IPS DF 6.9 (cell line): Measurements from ENCODE around the gene C13orf42.

Experiments used
- DNase-seq: peaks from one replicate; pipeline ENCODE4 v3.0.0-alpha.2; 2013; ENCODE audit warnings: low read depth, low spot score
- H3K27ac ChIP-seq: one replicate; pipeline ENCODE4 v1.5.1; 2013; ENCODE audit warnings: low read length, control low read depth
- H3K27me3 ChIP-seq: 2 replicates; pipeline ENCODE4 v1.6.1; 2013; ENCODE audit warnings: mild to moderate bottlenecking, low read length; ENCODE audit not compliant: control insufficient read depth, insufficient read depth
- H3K36me3 ChIP-seq: 2 replicates; pipeline ENCODE4 v1.6.1; 2013; ENCODE audit warnings: low read length; ENCODE audit not compliant: control insufficient read depth, insufficient read depth
- H3K4me1 ChIP-seq: 2 replicates; pipeline ENCODE4 v1.6.1; 2013; ENCODE audit warnings: low read length; ENCODE audit not compliant: control insufficient read depth, insufficient read depth
- H3K4me3 ChIP-seq: 2 replicates; pipeline ENCODE4 v1.5.1; 2013; ENCODE audit warnings: mild to moderate bottlenecking, low read length
- H3K9me3 ChIP-seq: 2 replicates; pipeline ENCODE4 v1.6.1; 2013; ENCODE audit warnings: low read length, inconsistent platforms; ENCODE audit not compliant: control insufficient read depth, insufficient read depth
- WGBS: extraction: QIAGEN DNeasy Blood & Tissue Kit; methylation state at CpG from one replicate; pipeline ENCODE4 v1.1.7; 2013; ENCODE audit warnings: mixed read lengths, missing lambda C conversion rate; ENCODE audit not compliant: insufficient read length, insufficient coverage; 5-methylcytosine and 5-hydroxymethylcytosine counted together

The C13orf42 gene

DNA sequence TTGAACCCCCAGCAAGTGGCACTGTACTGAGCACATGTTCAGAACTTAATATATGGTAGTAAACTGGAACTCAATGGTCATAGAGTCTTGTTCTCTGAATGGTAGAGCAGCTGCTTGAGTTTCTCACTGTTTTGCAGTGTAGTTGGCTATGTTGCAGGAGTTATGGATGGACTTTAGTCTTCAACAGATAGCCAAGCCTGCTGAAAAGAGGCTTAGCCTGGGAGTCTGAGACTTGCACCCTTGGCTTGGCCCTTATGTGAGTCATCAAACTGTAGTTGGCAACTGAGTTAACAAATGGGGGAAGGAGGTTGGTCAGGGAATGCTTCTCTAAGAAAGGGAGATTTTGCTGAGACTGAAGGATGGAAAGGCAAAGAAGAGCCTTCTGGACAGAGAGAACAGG, 62.5 kb downstream of the C13orf42 start:
- H3K4me1 ChIP-seq: no peaks in the 10 kb centered on the region
- H3K27me3 ChIP-seq: no peaks in the 10 kb centered on the region
- no peaks in the 10 kb centered on the region; the same call in 1 of the 2 replicates for H3K36me3 ChIP-seq
- H3K27ac ChIP-seq: no peak overlapping the region
- DNase-seq: no peak
- no peak overlapping the region for H3K4me3 ChIP-seq
- no peaks in the 10 kb centered on the region for H3K9me3 ChIP-seq

DNA sequence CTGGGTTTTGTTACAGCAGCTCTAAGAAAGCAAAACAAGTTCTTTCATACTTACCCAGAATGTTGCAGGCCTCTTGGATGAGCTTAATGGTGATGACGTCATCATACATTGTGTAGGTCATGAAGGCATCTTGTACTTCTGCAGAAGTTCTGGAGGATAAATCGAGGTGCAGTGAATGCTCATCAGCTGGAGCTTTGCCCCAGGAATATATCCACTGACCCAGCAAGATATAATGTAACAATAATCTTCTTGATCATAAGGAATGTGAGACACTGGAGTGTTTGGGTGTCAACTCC, 63.0 kb downstream of the C13orf42 start:
- no peak for DNase-seq
- no CpG with 5 or more reads among the region's 2 CpGs for WGBS
- H3K4me3 ChIP-seq: no peak overlapping the region
- no peaks in the 10 kb centered on the region for H3K27me3 ChIP-seq
- H3K4me1 ChIP-seq: no peaks in the 10 kb centered on the region
- H3K27ac ChIP-seq: no peak overlapping the region
- H3K9me3 ChIP-seq: no peaks in the 10 kb centered on the region
- no peaks in the 10 kb centered on the region; the same call in 1 of the 2 replicates for H3K36me3 ChIP-seq

- no peaks in the 10 kb centered on the region for H3K27me3 ChIP-seq
- no CpG with 5 or more reads among the region's 6 CpGs for WGBS
- no peak overlapping the region for H3K27ac ChIP-seq
- H3K4me1 ChIP-seq: no peaks in the 10 kb centered on the region
- no peak overlapping the region for H3K4me3 ChIP-seq
- H3K36me3 ChIP-seq: no peaks in the 10 kb centered on the region; the same call in 1 of the 2 replicates
- H3K9me3 ChIP-seq: no peaks in the 10 kb centered on the region
- no peak for DNase-seq
Measured at GRCh38 chr13:51047434-51048165, 63.5 kb downstream of the C13orf42 start.

GRCh38 chr13:51045451-51045850, 65.6 kb downstream of the C13orf42 start:
- Histone ChIP-seq H3K27me3 (no peaks in the 10 kb centered on the region), H3K4me1 (no peaks in the 10 kb centered on the region), H3K36me3 (no peaks in the 10 kb centered on the region; the same call in 1 of the 2 replicates), H3K27ac (no peak overlapping the region), H3K9me3 (no peaks in the 10 kb centered on the region), H3K4me3 (no peak overlapping the region)
- WGBS: no CpG with 5 or more reads among the region's 5 CpGs
- DNase-seq: no peak

DNA sequence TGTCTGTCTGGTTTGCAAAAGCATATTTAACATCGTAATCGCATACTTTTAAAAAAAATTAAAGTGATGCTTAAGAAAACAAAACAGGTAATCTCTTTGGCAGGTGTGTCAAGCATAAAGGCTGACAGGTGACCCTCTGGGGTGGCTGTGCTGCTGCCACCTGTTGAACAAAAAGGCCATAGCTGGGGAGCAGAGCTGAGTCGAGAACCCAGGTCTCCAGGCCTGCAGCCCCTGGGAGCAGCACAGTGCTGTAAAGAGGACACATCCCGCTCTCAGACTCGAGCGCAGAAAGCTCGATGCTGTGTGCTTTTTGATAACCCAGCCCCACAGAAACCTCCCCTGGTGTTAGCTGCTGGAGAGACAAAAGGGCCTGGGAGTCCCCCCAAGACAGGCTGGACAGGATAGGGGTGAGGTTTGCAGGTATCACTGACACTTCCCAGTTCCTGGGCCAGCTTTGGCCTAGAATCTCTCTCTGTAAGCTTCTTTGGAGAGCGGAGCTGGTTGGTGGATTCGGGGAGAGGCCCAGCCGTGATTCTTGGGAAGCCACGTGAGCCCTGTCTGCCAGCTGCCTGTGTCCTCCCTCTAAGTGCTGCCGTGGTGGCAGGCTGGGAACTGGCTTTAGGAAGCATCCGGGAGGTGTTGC, 66.9 kb downstream of the C13orf42 start:
- WGBS: no CpG with 5 or more reads among the region's 13 CpGs
- Histone ChIP-seq H3K27me3 (no peaks in the 10 kb centered on the region), H3K27ac (no peak overlapping the region), H3K4me1 (no peaks in the 10 kb centered on the region), H3K4me3 (no peak overlapping the region), H3K9me3 (no peaks in the 10 kb centered on the region), H3K36me3 (no peaks in the 10 kb centered on the region; the same call in 1 of the 2 replicates)
- DNase-seq: no peak

GRCh38 chr13:51043310-51043709, 67.8 kb downstream of the C13orf42 start:
- DNase-seq: no peak
- Histone ChIP-seq H3K27me3 (no peaks in the 10 kb centered on the region), H3K9me3 (no peaks in the 10 kb centered on the region), H3K4me3 (no peak overlapping the region), H3K27ac (no peak overlapping the region), H3K4me1 (no peaks in the 10 kb centered on the region), H3K36me3 (no peaks in the 10 kb centered on the region; the same call in 1 of the 2 replicates)
- WGBS: no CpG with 5 or more reads among the region's 5 CpGs

GRCh38 chr13:51041710-51042109, 69.4 kb downstream of the C13orf42 start:
- WGBS: no CpG with 5 or more reads among the region's 5 CpGs
- Histone ChIP-seq H3K9me3 (no peaks in the 10 kb centered on the region), H3K4me1 (no peaks in the 10 kb centered on the region), H3K4me3 (no peak overlapping the region), H3K27me3 (no peaks in the 10 kb centered on the region), H3K27ac (no peak overlapping the region), H3K36me3 (no peaks in the 10 kb centered on the region; the same call in 1 of the 2 replicates)
- DNase-seq: no peak

DNA sequence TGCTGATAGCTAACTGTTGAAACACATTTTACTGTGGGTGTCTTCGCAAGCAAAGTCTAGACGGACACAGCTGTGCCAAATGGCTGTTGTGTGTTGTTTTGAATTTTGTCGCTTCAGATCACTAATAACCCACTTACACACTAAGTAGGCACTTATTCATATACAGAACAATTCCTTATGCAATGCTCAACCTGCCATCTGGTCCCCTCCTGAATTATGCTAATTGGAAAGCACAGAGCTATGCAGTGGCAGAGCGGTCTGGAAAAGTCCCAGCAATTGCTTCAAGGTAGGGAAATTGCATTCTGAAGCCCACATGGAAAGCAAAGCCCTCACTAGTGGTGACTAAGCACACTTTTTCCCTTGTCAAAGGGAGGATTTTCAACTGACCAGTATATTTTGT, 69.9 kb downstream of the C13orf42 start:
- no peaks in the 10 kb centered on the region; the same call in 1 of the 2 replicates for H3K36me3 ChIP-seq
- H3K4me3 ChIP-seq: no peak overlapping the region
- no peaks in the 10 kb centered on the region for H3K4me1 ChIP-seq
- DNase-seq: no peak
- no peak overlapping the region for H3K27ac ChIP-seq
- no peaks in the 10 kb centered on the region for H3K27me3 ChIP-seq
- WGBS: no CpG with 5 or more reads among the region's 4 CpGs
- H3K9me3 ChIP-seq: no peaks in the 10 kb centered on the region

GRCh38 chr13:51040431-51040830, 70.6 kb downstream of the C13orf42 start:
- no peak for DNase-seq
- WGBS: no CpG with 5 or more reads among the region's 7 CpGs
- no peak overlapping the region for H3K27ac ChIP-seq
- H3K36me3 ChIP-seq: no peaks in the 10 kb centered on the region; the same call in 1 of the 2 replicates
- no peaks in the 10 kb centered on the region for H3K4me1 ChIP-seq
- H3K9me3 ChIP-seq: no peaks in the 10 kb centered on the region
- H3K4me3 ChIP-seq: no peak overlapping the region
- no peaks in the 10 kb centered on the region for H3K27me3 ChIP-seq

GRCh38 chr13:51036418-51036817, 74.7 kb downstream of the C13orf42 start:
- DNase-seq: no peak
- H3K36me3 ChIP-seq: no peaks in the 10 kb centered on the region
- no peaks in the 10 kb centered on the region for H3K27me3 ChIP-seq
- no peak overlapping the region for H3K27ac ChIP-seq
- no CpG with 5 or more reads among the region's 2 CpGs for WGBS
- no peak overlapping the region for H3K4me3 ChIP-seq
- H3K9me3 ChIP-seq: no peaks in the 10 kb centered on the region
- H3K4me1 ChIP-seq: no peaks in the 10 kb centered on the region

DNA sequence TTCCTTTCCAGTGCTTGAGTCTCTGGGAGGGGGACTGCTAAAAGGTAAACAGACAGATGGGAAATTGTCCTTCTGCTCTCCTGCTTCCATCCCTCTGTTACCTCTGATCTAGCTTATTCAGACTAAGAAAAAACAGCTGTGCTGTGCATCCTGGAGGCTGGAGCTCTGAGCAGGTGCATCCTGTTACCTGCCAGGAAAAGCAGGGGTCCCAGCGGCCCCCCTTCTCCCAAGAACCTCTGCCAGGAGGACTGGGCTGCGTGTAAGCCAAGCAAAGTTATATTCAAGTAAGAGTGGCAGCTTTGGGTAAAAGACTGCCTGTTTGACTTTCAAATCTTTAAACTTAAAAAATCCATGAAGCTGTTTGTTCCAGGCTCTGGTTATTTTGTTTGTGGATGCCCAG, 75.1 kb downstream of the C13orf42 start:
- H3K4me3 ChIP-seq: no peak overlapping the region
- no CpG with 5 or more reads among the region's 2 CpGs for WGBS
- no peak overlapping the region for H3K27ac ChIP-seq
- H3K9me3 ChIP-seq: no peaks in the 10 kb centered on the region
- H3K27me3 ChIP-seq: no peaks in the 10 kb centered on the region
- DNase-seq: no peak
- H3K36me3 ChIP-seq: no peaks in the 10 kb centered on the region
- H3K4me1 ChIP-seq: no peaks in the 10 kb centered on the region
